GM19043 (cell line): ENCODE data around the gene GUCY1A2.
"Not testable (repeated sequence)": the region's sequence is repeated elsewhere in the genome, so short reads cannot be mapped to it uniquely, and the experiment has no call there.

Source experiments
- ATAC-seq: cut with Tn5 transposase; IDR thresholded peaks from one replicate; pipeline ENCODE4 v1.9.1; 2021; ENCODE audit warnings: low read depth; ENCODE audit not compliant: unreplicated experiment

The GUCY1A2 gene

DNA sequence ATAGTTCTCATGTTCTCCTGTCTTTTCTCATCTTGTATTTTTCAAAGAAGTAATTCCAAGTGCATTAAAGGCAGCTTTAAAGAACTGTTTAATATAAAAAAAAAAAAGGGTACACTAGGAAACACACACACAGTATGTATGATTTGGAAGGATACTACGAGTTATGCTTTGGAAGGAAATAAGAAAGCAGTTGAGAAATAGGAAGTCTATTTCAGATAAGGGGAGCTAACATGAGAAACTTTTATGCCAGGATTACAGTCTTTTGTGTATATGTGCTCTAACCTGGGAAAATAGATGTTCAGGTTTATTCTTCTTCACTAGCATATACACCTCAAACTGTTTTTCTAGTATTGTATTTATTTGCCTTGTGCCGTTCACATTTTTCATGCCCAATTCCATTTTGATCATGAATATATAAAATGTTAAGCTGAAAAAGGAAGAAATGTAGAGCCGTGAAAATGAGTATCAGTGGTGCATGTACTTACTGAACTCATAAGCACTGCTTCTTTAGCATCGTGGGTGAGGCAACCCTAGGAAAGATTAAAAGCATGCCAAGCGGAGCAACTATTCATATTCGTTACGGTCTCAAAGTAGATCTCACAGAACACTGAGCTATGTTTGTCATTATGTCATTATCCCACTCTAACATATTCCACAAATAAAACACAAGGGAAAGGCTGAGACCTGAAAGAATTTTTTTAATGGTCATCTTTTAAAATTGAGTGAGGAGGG, 59.6 kb downstream of the GUCY1A2 start:
- no peak for ATAC-seq

- ATAC-seq = no peak
These were observed 61.2 kb downstream of the GUCY1A2 start for GRCh38 chr11:106957030-106957482.

GRCh38 chr11:106950067-106950491, 68.2 kb downstream of the GUCY1A2 start:
- ATAC-seq = no peak

DNA sequence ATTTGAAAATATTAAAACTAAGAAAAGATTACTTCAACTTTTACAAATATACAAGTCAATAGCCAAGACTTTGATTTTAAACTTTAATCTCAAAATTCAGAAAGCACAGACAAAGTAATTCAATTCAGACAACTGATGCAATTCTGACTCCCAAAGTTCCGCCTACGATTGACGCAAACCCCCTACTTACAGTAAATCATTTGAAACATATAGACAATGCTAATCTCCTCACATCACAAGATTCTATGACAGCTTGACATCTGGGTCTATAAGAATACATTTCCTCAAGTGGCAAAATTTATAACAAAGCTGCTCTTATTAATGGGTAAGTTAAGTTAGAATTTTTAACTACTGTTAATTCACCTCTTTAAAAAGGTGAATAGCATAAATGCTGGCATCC, 75.2 kb downstream of the GUCY1A2 start:
- no peak for ATAC-seq

DNA sequence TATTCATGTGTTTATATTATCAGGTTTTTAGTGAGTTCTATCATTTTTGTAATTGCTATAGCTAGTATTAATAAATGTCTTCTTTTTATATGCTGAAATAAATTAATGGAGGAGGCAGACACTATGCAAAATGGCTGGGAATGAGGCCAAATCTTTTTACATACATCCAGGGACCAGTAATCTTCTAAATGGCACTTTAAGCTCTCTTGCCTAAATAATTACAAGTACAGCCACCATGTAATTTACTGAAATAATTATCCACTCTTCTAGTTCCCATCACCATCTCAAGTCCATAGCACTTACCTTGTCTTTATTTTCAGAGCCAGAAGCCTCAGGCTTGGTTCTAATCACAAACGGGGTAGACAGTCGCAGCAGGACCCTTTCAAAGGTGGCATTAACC, 79.1 kb downstream of the GUCY1A2 start:
- ATAC-seq = no peak

GRCh38 chr11:106937111-106937510, 81.2 kb downstream of the GUCY1A2 start:
- ATAC-seq = no peak

- ATAC-seq = no peak
These were observed 93.0 kb downstream of the GUCY1A2 start for GRCh38 chr11:106925245-106925644.

GRCh38 chr11:106920899-106921509, 97.3 kb downstream of the GUCY1A2 start:
- no peak for ATAC-seq

DNA sequence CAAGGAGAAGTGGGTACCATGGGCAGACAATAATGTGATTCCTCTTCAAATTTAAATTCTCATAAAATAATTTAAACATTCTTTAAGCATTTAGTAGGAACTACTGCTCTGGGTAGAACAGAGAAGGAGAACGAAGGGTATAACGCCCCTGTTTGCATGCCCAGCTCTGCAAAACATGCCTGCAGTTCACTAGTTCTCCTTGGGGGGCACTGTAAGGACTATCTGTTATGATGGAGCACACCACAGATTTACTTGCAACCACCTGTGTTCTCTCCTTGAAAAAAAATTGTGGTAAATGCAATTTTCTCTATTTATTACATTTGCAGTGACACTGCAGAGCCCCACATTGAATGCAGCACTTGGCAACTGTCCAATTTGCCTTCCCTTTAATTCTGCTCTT, 100.3 kb downstream of the GUCY1A2 start:
- no peak for ATAC-seq

- no peak for ATAC-seq
These were observed 103.9 kb downstream of the GUCY1A2 start for GRCh38 chr11:106914409-106914808.

GRCh38 chr11:106913141-106913540, 105.1 kb downstream of the GUCY1A2 start:
- ATAC-seq = no peak

- no peak for ATAC-seq
These were observed 113.5 kb downstream of the GUCY1A2 start for GRCh38 chr11:106904826-106905225.

DNA sequence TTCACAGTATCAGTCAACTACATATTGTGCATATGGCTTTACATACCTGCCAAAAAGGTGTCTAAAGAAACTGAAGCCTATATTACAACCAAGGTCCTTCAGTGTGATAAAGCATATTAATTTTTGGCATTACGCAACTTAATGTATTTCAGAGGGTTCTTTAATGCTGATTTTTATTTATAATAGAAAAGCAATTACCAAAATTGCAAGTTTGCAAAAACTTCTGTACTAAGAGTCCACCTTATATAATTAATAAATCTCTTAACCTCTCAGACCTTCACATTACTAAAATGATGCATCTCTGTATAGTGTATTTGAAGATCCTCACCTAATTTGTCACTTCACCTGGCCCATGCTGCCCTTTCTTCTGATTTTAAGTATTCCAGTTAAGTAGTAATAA, 128.6 kb downstream of the GUCY1A2 start:
- ATAC-seq = no peak

DNA sequence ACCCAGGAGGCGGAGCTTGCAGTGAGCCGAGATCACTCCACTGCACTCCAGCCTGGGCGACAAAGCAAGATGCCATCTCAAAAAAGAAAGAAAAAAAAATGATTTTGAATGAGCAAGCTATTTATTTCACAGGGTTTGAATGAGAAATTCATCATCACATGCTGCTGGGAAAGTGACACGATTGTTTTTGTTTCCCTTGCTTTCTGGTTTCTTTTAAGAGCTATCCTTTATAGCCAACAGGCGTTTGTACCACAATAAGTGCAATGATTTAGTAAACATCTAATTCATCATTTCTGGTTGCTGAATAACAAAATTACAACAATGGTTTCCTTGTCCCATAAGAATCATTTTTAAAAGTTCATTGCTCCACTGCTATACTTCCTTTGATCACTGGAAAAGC, 129.9 kb downstream of the GUCY1A2 start:
- ATAC-seq = no peak

- not testable (repeated sequence) for ATAC-seq
These were observed 134.6 kb downstream of the GUCY1A2 start for GRCh38 chr11:106883693-106884092.

- no peak for ATAC-seq
These were observed 138.3 kb downstream of the GUCY1A2 start for GRCh38 chr11:106879832-106880546.

DNA sequence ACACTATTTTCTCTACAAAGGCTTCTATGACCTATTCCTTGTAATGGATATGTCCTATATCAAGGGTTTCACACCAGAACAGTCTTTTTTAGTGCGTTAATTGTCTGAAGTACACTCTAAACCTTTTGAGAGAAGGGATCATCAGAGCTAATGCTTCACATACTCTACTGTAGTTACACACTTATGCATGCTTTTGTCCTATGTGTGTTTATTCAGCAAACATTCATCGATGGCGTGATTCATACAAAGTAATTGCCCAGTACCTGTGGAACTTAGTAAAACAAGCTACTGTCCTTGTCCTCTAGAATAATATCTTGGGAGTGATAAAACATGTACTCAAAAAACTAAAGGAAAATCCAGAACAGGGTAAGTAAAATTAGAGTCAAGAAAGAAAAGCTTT, 139.2 kb downstream of the GUCY1A2 start:
- no peak for ATAC-seq

DNA sequence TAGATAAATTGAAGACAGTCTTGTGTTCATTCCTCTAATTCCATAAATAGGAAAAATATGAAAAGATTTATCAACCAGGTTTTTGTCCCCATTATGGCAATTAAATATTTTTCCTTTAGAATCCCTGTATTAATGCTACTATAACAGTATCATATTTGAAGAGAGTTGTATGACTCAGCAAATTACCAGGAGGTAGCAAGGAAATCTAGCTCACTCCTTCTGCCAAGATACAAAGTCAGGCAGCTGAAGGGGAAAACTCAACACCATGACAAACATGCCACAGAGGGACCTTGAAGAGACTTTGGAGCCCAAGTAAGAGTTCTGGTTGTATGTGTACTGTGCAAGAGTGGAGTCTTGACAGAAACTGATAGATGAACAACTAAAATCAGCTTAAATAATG, 143.3 kb downstream of the GUCY1A2 start:
- ATAC-seq = no peak

DNA sequence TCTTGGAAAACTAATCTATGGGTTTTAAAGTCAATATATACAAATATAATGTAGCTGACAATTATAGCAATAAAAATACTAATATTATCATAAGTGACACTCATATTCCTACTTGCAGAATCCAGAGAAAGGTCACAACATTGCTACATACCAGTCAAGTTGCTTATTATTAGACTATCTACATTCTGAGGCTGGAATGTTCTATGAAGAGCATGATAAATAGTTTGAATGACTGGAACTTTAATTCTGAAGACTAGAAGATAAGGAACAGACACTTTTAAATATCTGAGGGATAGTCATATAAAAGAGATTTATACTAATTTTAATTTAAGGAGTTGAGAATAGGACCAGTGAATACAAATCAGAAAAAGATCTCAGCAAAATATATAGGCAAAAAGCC, 146.0 kb downstream of the GUCY1A2 start:
- ATAC-seq = no peak

DNA sequence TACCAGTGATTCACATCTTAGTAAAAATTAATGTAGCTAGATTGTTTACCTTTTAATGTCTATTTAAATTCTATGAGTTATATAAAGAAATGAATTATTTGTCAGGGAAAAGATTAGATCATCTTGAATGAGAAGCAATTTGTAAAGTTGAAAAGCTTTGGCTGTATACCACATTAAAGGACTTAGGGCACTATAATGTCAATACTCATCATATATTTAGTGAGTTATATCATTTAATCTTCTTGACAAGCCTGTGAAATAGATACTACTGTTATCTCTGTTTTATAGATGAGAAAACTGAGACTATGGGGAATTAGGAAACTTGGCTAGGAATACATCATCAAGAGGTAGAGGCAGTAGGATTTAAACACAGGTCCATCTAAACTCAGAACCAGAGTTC, 160.1 kb downstream of the GUCY1A2 start:
- ATAC-seq = no peak

DNA sequence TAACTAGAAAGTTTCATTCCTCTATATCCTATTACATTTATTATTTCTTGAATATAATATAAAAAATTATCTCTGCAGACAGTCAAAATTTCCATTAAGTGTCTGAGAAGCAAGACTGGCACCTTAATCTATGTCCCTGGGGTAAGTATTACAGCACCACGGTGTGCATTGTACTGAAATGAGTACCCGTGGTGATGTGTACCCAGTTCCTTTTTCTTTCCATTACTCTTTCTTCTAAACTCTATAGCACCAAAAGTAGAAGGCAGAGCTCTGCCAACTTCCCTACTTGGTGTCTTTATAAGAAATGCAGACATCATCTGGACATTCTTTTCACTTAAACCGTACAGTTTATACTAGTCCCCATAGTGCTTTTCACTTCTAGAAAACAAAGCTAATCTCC, 161.7 kb downstream of the GUCY1A2 start:
- ATAC-seq = no peak

DNA sequence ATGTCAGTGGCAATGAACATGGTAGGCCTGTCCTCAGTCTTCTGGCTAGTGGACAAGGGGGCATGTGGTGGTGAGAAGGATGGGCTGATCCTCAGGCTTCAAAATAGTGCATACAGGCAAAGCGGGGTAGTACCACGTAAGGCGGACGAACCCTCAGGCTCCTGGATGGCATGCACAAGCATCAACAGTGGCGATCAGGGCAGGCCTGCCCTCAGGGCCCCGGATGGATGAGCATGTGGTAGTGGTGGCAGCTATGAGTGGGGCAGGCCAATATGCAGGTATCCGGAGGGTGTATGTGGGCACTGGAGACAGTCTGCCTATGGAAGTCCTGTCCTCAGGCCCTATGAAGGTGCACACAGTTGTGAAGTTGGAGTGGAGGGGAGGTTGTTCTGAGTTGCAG, 163.8 kb downstream of the GUCY1A2 start:
- ATAC-seq = no peak
